Brain pericyte (primary cell): ENCODE results near the gene APOLD1.

ENCODE experiments used
- DNase-seq: peaks from one replicate; pipeline ENCODE4 v3.0.0-alpha.2; 2012; ENCODE audit warnings: low read depth, low spot score

APOLD1 gene

DNA sequence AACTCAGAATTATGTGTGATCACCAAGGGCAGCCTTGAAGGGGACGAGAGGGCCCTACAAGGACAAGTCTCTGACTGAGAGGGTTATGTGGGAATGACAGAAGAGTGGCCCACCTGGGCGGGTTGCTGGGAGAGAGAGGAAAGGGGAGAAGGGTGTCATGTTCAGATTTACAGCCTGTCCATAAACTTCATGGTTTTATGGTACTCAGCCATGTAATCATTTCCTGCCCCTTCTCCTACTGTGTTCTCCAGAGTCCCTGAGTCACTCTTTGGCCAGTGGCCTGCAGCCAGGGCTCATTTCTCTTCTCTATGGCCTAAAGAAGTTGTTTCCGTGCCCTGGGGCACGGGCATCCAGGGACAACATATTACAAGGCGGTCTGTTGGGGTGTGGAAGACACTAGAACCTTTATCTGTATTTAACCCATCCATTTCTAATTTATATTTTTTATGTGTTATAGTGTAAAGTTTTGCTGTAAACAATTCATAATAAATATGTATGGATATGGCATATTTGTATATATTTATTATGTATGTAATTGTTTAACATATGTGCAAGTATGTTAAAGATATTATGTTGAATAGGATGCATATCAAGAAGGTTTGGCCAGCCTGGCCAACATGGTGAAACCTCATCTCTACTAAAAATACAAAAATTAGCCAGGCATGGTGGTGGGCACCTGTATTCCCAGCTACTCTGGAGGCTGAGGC, 54.6 kb downstream of the APOLD1 start:
- DNase-seq, result no peak

DNA sequence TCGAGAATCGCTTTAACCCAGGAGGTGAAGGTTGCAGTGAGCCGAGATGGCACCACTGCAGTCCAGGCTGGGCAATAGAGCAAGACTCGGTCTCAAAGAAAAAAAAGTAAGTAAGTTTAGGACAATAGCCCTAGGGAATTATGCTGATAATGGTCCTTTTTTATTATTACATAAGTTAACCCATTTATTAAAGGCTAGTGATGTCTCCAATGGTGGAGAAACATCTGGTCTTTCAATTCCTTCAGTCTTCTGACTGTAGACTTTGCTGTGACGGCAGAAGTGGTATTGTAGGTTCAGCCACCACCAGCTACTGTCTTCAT, 55.1 kb downstream of the APOLD1 start:
- DNase-seq, result no peak
